Kidney epithelial cell (primary cell): Measurements from ENCODE around the gene EDN1. TPM values are rescaled to one million over a fixed set of nuclear protein-coding genes. Genes with fewer than 3 reads are reported as not detected.

Experiments
- DNase-seq: peaks from one replicate; pipeline ENCODE4 v3.0.0-alpha.2; 2010; ENCODE audit warnings: low read depth
- H3K27me3 ChIP-seq: 2 replicates; pipeline ENCODE4 v1.6.0; 2011; ENCODE audit warnings: low read length; ENCODE audit not compliant: control insufficient read depth, insufficient read depth
- H3K36me3 ChIP-seq: 2 replicates; pipeline ENCODE4 v1.5.1; 2011; ENCODE audit warnings: low read length; ENCODE audit not compliant: control insufficient read depth, insufficient read depth
- H3K4me3 ChIP-seq: 2 replicates; pipeline ENCODE4 v1.5.1; 2011; ENCODE audit warnings: low read depth, mild to moderate bottlenecking, control low read depth, low read length
- total RNA-seq: library from RNA; depleted of rRNA; stranded (reverse); fragments of >200 nt; gene quantifications from 2 replicates; pipeline ENCODE4 v1.2.3, GENCODE V29; 2015
- TF ChIP-seq, protein P1 (sequence below): IDR thresholded peaks from 2 replicates; pipeline ENCODE4 v1.5.1; 2011; ENCODE audit warnings: mild to moderate bottlenecking, moderate library complexity, low read length, control low read depth, inconsistent platforms; ENCODE audit not compliant: insufficient read depth, poor library complexity, severe bottlenecking

EDN1 gene
- total RNA-seq, 1 donor from 2014 or later = 59.8 TPM

DNA sequence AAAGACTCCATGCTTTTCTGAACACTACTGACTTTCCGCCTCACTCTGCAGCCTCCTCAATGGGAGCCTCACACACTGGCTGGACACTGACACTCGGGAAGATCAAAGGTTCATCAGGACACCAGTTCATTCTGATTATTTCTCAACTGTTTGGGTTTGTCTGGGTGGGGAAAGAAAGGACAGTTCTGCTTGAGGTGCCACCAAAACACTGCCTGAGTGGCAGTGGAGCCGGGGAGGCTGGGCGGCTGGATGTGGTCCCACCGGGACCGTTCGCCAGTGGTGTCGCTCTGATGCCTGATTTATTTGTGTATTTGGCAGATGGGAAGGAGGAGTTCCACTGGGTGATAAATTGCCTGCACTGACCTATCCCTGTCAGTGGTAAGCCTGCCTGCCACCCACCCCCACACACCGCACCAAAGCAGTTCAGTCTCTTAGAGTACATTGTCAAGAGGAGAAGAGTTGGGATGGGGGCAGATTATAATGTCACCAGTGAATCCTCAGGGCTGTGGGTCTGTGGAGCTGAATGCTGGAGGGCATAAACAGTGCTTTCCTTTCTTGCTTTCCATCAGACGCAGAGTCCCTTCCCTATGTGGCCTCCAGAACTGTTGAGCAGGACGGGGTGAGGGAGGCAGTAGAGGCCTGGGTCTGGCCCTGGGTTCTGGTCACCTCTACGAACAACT is 49.8 kb downstream of the EDN1 start:
- no peaks in the 10 kb centered on the region for H3K27me3 ChIP-seq
- DNase-seq = no peak
- no peaks in the 10 kb centered on the region for H3K36me3 ChIP-seq
- no peak overlapping the region for H3K4me3 ChIP-seq
- TF ChIP-seq, protein P1, sequence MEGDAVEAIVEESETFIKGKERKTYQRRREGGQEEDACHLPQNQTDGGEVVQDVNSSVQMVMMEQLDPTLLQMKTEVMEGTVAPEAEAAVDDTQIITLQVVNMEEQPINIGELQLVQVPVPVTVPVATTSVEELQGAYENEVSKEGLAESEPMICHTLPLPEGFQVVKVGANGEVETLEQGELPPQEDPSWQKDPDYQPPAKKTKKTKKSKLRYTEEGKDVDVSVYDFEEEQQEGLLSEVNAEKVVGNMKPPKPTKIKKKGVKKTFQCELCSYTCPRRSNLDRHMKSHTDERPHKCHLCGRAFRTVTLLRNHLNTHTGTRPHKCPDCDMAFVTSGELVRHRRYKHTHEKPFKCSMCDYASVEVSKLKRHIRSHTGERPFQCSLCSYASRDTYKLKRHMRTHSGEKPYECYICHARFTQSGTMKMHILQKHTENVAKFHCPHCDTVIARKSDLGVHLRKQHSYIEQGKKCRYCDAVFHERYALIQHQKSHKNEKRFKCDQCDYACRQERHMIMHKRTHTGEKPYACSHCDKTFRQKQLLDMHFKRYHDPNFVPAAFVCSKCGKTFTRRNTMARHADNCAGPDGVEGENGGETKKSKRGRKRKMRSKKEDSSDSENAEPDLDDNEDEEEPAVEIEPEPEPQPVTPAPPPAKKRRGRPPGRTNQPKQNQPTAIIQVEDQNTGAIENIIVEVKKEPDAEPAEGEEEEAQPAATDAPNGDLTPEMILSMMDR = no peak

GRCh38 chr6:12340488-12340818 is 50.3 kb downstream of the EDN1 start:
- H3K27me3 ChIP-seq = no peaks in the 10 kb centered on the region
- no peak overlapping the region for H3K4me3 ChIP-seq
- DNase-seq = no peak
- TF ChIP-seq, protein P1 = no peak
- H3K36me3 ChIP-seq = no peaks in the 10 kb centered on the region

- TF ChIP-seq, protein P1 = no peak
- Histone ChIP-seq H3K36me3 (no peaks in the 10 kb centered on the region), H3K4me3 (no peak overlapping the region), H3K27me3 (no peaks in the 10 kb centered on the region)
- DNase-seq = no peak
Measured at GRCh38 chr6:12342664-12343063, 52.5 kb downstream of the EDN1 start.

DNA sequence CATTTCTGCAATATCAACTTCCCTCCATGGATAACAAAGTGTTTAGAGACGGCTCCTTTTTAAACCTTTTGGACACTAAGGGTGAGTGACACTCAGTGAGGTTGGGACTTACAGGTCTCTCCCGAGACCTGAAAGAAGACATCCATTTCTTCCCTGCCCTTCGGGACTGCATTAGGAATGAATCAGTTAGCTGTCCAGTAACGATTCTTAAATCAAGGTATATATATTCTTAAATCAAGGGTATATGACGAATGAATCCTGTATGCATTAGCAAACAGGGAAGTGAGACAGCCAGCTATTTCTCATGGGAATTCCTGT is 52.9 kb downstream of the EDN1 start:
- Histone ChIP-seq H3K4me3 (no peak overlapping the region), H3K27me3 (no peaks in the 10 kb centered on the region), H3K36me3 (no peaks in the 10 kb centered on the region)
- TF ChIP-seq, protein P1 = no peak
- no peak for DNase-seq

DNA sequence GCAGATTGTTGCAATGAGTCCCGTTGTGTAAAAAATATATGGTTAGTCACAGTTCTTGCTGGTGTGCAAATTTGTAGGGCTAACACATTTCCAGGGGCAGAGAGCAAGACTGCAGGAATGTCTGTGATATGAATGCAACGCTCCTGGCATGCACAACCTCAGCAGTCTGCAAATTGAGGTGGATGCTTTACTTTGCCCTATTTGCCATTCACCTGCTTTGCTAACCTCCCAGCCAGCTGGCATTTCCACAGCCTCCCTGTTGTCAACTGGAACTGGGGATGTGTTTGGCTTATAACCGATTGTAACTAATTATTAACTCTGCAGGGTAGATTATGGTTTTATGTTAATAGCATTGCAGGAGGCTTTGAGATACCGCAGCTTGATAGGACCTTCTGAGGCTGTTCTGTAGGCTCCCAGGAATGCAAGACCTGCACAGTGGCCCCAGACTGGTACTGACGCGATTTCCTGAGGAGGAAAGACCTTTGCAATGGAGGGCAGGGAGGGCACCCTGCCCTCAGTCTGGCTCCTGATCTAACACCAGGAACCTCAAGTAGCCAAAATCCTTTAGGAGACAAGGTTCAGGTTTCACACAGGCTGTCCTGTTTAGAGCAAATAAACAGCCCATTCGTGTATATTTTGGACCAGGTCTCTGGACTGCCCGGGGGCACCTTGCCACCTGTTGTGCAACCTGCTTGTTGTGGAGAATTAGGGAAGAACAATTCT is 53.4 kb downstream of the EDN1 start:
- H3K36me3 ChIP-seq = no peaks in the 10 kb centered on the region
- no peak overlapping the region for H3K4me3 ChIP-seq
- DNase-seq = peak; percentile 80
- TF ChIP-seq, protein P1 = no peak
- no peaks in the 10 kb centered on the region for H3K27me3 ChIP-seq

- Histone ChIP-seq H3K36me3 (no peaks in the 10 kb centered on the region), H3K27me3 (no peaks in the 10 kb centered on the region), H3K4me3 (no peak overlapping the region)
- TF ChIP-seq, protein P1 = no peak
- no peak for DNase-seq
Measured at GRCh38 chr6:12344296-12344695, 54.1 kb downstream of the EDN1 start.
